PC-9 (cell line): Measurements from ENCODE around the gene DNAJC17.

Source experiments
- CTCF ChIP-seq: fragments of 200-600 bp; sonication (generic); conservative IDR thresholded peaks from 2 replicates; pipeline ENCODE4 v1.6.1; 2017; ENCODE audit warnings: mixed run types, antibody characterized with exemption, mild to moderate bottlenecking, moderate library complexity
- EZH2 ChIP-seq: fragments of 200-600 bp; sonication (generic); IDR thresholded peaks from 2 replicates; pipeline ENCODE4 v1.8.0; 2017; ENCODE audit warnings: antibody characterized with exemption, low read depth

GRCh38 chr15:40825661-40826422, 18.6 kb upstream of the DNAJC17 start:
- TF ChIP-seq CTCF = no peak
- TF ChIP-seq EZH2 = no peak
